GM19240 (cell line): Measurements from ENCODE around the gene MEGF11.

Experiments
- DNase-seq: peaks from one replicate; pipeline ENCODE4 v3.0.0; 2011; ENCODE audit warnings: low spot score; ENCODE audit not compliant: insufficient read length

The MEGF11 gene

DNA sequence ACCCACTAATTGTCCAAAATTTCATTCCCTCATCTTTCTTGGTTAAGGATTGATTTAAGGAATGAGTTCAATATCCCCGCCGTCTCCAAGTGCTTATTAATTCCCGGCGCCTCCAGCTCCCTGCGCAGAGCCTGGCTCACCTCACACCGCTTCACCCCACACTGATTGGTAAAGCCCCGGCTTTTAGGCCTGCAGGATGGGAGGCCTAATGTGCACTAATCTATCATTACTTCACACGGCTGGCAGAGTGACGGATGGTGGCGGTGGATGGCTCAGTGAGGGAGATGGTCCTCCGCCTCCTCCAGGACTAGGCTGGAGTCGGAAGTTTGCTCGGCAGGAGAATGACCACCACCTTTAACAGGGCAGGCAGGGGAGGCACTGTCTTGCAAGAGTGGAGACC lies 81.7 kb downstream of the MEGF11 start:
- DNase-seq = no peak

GRCh38 chr15:66170716-66171115 lies 82.8 kb downstream of the MEGF11 start:
- DNase-seq = no peak

DNA sequence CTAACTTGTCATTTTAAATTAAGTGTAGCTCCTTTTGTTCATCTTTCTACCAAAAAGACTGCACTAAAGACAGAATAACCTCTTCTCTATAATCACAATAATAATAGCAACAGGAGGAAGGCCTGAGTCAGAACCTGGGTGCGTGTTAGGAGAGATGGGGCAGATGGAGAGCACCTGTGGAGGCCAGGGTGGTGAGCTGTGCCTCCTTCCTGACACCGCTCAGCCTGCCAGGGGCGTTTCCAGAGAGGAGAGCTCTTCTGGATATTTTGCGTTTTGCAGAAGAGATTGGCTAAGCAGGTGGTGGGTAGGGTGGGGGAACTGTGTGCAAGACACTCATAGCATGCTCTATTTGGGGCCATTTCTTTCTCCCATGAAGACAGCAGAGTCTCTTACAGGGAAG lies 83.5 kb downstream of the MEGF11 start:
- DNase-seq = no peak

- DNase-seq = no peak
Measured at GRCh38 chr15:66169625-66170024, 83.9 kb downstream of the MEGF11 start.

DNA sequence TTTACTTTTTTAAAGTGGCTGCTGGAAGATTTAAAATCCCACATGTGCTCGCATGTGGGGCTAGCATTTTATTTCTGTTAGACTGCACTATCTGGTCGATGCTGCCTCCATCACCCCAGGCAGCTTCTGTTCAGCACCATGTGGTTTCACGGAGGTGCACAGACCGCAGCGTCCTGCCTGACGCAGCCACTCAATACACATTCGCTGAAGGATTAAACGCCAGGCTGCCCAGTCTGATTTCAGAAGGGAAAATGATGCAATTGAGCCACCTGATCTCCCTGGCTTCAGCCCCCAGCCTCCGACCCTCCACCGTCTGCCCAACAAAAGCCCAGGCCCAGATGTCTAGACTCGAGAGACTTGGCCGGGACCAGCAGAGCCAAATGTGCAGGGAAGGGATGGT lies 84.5 kb downstream of the MEGF11 start:
- no peak for DNase-seq

DNA sequence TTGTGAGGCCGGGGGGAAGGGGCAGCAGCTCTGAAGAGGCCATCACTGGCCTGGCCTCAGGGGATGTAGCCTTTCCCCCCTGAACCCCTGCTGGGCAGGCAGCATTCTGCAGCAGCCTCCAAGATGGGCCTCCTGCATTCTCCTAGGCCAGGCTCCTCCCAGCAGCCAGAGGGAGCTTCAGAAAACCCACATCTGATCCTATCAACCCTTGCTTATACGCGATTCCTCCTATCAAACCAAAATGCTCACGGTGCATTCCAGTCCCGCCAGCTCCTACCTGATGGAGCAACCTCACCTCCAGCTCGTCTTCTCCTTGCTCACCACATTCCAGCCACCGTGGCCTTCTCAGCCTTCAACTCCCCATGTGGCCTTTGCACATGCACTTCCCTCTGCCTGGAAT lies 85.7 kb downstream of the MEGF11 start:
- no peak for DNase-seq

DNA sequence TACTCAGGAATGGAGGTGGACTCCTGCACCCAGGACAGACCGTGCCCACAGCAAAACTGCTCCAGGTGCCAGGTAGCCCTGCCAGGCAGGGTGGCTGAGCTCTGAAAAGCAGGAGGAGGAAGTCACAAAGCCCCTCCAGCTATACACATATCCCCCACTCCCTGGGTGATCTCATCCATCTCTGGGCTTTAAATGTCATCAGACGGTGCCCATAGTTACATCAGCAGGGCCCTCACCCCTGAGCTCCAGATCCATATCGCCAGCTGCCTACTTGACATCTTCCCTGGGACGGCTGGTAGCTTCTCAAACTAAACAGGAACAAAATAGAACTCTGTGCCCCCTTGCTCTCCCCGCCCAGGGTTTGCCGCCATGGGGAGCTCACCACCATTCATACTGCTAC lies 87.7 kb downstream of the MEGF11 start:
- DNase-seq = no peak

GRCh38 chr15:66164788-66165187 lies 88.8 kb downstream of the MEGF11 start:
- DNase-seq = no peak

DNA sequence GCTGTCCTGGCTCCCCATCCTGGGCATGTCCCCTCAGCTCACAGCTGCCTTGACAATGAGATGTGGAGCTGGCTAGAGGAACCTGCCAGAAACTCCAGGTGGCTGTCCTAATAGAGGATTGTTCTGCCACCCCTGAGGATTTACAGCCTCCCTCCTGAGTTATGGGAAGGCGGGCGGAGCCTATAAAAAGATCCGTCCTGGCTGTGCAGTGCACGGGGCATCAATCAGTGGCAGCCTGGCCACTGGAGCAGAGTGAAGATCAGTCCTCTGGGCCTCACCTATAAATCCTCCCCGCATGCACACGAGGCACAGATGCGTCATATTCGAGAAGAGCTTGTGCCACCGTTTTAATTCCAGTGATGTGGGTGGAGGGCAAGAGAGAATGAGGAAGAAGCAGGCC lies 90.0 kb downstream of the MEGF11 start:
- DNase-seq = no peak

DNA sequence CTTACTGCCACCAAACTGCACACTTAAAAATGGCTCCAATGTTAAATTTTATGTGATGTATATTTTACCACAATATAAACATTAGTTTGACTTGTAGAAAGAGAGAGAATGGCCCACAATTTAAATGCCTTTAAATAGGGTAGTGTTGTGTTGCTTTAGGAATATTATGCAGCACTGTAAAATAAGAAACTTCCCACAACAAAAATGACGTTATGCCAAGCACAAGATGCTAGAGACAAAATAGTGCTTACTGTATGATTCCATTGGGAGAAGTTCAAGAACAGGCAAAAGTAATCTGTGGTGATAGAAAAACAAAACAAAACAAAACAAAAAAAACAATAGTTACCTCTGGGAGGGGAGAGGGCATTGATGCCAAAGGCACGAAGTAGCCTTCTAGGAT lies 91.3 kb downstream of the MEGF11 start:
- DNase-seq = no peak

- DNase-seq = no peak
Measured at GRCh38 chr15:66161575-66162118, 91.9 kb downstream of the MEGF11 start.

DNA sequence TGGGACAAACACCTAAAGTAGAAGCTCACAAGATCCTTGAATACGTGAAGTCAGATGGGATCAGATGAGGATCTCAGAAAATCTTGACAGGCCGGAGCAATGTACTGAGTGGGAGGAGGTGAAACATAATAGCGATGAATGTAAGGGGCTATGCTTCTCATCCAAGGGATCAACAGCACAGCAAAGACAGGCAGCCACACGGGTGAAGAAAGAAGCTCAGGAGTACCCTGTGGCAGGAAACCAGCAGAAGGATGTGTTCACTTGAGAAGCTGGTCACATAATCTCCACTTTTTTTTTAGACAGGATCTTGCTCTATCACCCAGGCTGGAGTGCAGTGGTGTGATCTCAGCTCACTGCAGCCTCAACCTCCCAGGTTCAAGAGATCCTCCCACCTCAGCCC lies 92.4 kb downstream of the MEGF11 start:
- no peak for DNase-seq

DNA sequence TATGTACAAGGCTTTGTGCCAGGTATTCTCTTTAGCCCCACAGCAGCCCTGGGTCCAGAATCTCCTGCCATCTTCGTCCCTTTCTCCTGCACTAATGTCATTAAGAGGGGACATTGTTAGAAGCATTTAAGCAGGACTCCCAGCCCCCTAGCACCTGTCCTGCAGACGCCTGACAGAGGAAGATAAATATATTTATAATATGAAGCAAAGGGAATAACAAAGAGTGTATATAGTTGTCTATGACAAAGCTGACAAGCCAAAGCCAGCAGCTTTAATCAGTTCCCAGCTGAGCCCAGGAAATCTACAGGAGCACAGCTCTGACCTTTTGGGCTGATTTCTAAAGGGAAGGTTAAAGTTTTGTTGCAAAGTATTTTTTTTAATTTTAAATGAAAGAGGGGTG lies 96.0 kb downstream of the MEGF11 start:
- no peak for DNase-seq

GRCh38 chr15:66156310-66156975 lies 97.1 kb downstream of the MEGF11 start:
- no peak for DNase-seq

GRCh38 chr15:66155065-66155464 lies 98.5 kb downstream of the MEGF11 start:
- DNase-seq = no peak

- DNase-seq = no peak
Measured at GRCh38 chr15:66154581-66154980, 99.0 kb downstream of the MEGF11 start.

GRCh38 chr15:66153549-66154415 lies 99.8 kb downstream of the MEGF11 start:
- peak; percentile 43 for DNase-seq

GRCh38 chr15:66152650-66153049 lies 100.9 kb downstream of the MEGF11 start:
- DNase-seq = no peak

- DNase-seq = no peak
Measured at GRCh38 chr15:66151809-66152208, 101.7 kb downstream of the MEGF11 start.

DNA sequence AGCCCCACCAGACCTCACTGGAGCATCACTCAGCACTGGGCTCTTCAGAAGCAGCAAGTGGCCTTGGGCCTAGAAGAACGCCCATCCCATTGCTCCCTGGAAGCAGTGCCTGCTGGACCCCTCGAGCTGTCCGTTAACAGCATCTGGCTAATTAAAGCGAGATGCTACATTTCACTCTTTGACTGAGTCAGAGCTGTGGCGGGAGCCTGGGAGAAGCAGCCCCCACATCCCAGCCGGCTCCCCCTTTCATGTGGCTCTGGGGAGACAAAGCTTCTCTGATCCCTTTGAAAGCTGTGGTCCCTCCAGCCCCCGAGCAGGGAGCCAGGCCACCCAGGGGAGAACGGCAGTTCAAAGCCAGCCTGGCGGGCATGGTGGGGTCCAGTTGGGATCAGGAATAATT lies 103.7 kb downstream of the MEGF11 start:
- no peak for DNase-seq

DNA sequence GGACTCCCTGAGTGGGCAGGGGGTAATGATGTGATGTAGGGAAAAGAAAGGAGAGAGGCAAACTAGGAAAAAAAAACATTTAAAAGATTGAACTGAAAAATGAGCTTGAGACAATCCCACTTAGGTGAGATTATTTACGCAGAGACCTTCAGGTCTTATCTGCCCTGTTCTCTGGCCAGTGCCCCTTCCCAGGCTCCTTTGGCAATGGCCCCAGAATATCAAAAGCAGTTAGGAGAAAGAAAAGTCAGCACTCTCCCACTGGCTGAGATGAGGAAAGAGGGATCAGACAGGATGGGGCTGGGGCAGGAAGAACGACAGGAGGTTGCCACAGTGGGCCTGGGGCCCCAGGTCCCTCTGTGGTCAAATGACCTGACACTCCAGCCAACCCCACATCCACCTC lies 105.4 kb downstream of the MEGF11 start:
- DNase-seq = no peak

- DNase-seq = no peak
Measured at GRCh38 chr15:66147440-66147839, 106.1 kb downstream of the MEGF11 start.

DNA sequence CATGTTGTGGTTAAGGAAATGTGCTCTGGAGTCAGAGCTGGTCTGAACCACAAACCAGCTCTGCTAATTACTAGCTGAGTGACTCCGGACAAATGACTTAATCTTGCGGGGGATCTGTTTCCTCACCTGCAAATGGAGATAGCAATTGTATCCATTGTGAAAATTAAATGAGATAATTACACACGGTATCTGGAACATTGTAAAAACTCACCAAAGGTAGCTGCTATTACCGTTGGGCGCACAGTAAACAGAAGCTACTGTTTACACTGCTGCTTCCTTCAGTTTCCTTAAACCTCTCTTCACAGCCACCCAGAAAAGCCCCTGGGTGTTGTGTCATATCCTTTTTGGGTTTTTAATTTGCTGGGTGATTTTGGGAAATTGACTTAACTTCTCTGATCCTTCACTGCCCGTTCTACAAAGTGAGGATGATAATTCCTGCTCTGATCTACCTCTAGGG lies 107.8 kb downstream of the MEGF11 start:
- DNase-seq = no peak
